SH-SY5Y (cell line): ENCODE measurements around the gene GALNT6.

Experiments
- GATA2 ChIP-seq: IDR thresholded peaks from 2 replicates; pipeline ENCODE4 v1.6.1; 2011; ENCODE audit warnings: mild to moderate bottlenecking, low read depth, low read length
- GATA3 ChIP-seq: IDR thresholded peaks from 2 replicates; pipeline ENCODE4 v1.6.1; 2011; ENCODE audit warnings: low read depth, mild to moderate bottlenecking, low read length, moderate library complexity

- no peak for TF ChIP-seq GATA3
- TF ChIP-seq GATA2, result no peak
Observed at GRCh38 chr12:51378749-51379148, 12.5 kb downstream of the GALNT6 start.
